IMR-90 (cell line): ENCODE data around the gene UNC5A. TPM values are rescaled to one million over a fixed set of nuclear protein-coding genes. Genes with fewer than 3 reads are reported as not detected.

ENCODE experiments used
- ATAC-seq: fragments of 200-7000 bp; cut with Tn5 transposase; 2 replicates; pipeline ENCODE4 v1.9.1; 2020; ENCODE audit warnings: low read depth, mild to moderate bottlenecking, moderate library complexity
- BruUV-seq: library from RNA; stranded (reverse); fragments of 400-500 nt; replicated peaks from 2 replicates; lab custom pipeline; 2021; lab: Mats Ljungman, UMichigan
- CTCF ChIA-PET: fragments of 300-600 bp; formaldehyde crosslinking; extraction: SDS; loops from one replicate; lab custom pipeline; 2021; ENCODE audit warnings: antibody characterized with exemption; lab: Yijun Ruan, JAX
- POLR2A ChIA-PET: fragments of 300-600 bp; sonication (Branson Sonifier 250); formaldehyde crosslinking; loops from one replicate; lab custom pipeline; 2022; ENCODE audit warnings: antibody characterized with exemption; ENCODE audit not compliant: unreplicated experiment; lab: Charles Lee
- DNase-seq: peaks from one replicate; pipeline ENCODE4 v3.0.0; 2013
- H2AFZ ChIP-seq: replicated peaks from 2 replicates; pipeline ENCODE3; 2013; ENCODE audit warnings: low read length, mild to moderate bottlenecking; ENCODE audit not compliant: poor library complexity
- H2AK5ac ChIP-seq: 2 replicates; pipeline ENCODE4 v1.6.1; 2013; ENCODE audit warnings: low read depth, low read length, inconsistent platforms
- H2AK9ac ChIP-seq: replicated peaks from 2 replicates; pipeline ENCODE3; 2013; ENCODE audit warnings: mild to moderate bottlenecking, low read depth, low read length, moderate library complexity; ENCODE audit not compliant: poor library complexity
- H2BK120ac ChIP-seq: 2 replicates; pipeline ENCODE4 v1.6.1; 2013; ENCODE audit warnings: low read depth, low read length, inconsistent platforms
- H2BK15ac ChIP-seq: 3 replicates; pipeline ENCODE4 v1.6.1; 2013; ENCODE audit warnings: low read depth, low read length, inconsistent platforms
- H2BK20ac ChIP-seq: 2 replicates; pipeline ENCODE4 v1.6.1; 2013; ENCODE audit warnings: low read depth, mild to moderate bottlenecking, inconsistent platforms, low read length, moderate library complexity
- H2BK5ac ChIP-seq: 2 replicates; pipeline ENCODE4 v1.6.1; 2013; ENCODE audit warnings: mild to moderate bottlenecking, low read depth, low read length, inconsistent platforms; ENCODE audit not compliant: poor library complexity, severe bottlenecking
- H3K14ac ChIP-seq: replicated peaks from 2 replicates; pipeline ENCODE4 v1.6.1; 2013; ENCODE audit warnings: low read depth, low read length, inconsistent platforms
- H3K18ac ChIP-seq: 2 replicates; pipeline ENCODE4 v1.6.1; 2013; ENCODE audit warnings: low read depth, low read length, control low read depth
- H3K23ac ChIP-seq: 2 replicates; pipeline ENCODE4 v1.6.1; 2013; ENCODE audit warnings: low read depth, low read length, inconsistent platforms
- H3K27ac ChIP-seq: 2 replicates; pipeline ENCODE4 v1.5.1; 2013; ENCODE audit warnings: mild to moderate bottlenecking, control low read depth, low read length; ENCODE audit not compliant: insufficient read depth
- H3K27me3 ChIP-seq: 2 replicates; pipeline ENCODE4 v1.6.1; 2013; ENCODE audit warnings: low read length; ENCODE audit not compliant: control insufficient read depth, insufficient read depth
- H3K36me3 ChIP-seq: 2 replicates; pipeline ENCODE4 v1.6.1; 2013; ENCODE audit warnings: low read length, mixed read lengths; ENCODE audit not compliant: control insufficient read depth, insufficient read depth
- H3K4ac ChIP-seq: 2 replicates; pipeline ENCODE4 v1.6.1; 2013; ENCODE audit warnings: low read depth, low read length, inconsistent platforms
- H3K4me1 ChIP-seq: 2 replicates; pipeline ENCODE4 v1.6.1; 2013; ENCODE audit warnings: low read length, mixed read lengths; ENCODE audit not compliant: control insufficient read depth, insufficient read depth
- H3K4me2 ChIP-seq: 2 replicates; pipeline ENCODE4 v1.6.1; 2013; ENCODE audit warnings: low read depth, mild to moderate bottlenecking, control low read depth, low read length, moderate library complexity
- H3K4me3 ChIP-seq: 2 replicates; pipeline ENCODE4 v1.5.1; 2013; ENCODE audit warnings: low read depth, mild to moderate bottlenecking, control low read depth, low read length, moderate library complexity; ENCODE audit not compliant: insufficient read depth
- H3K56ac ChIP-seq: 2 replicates; pipeline ENCODE4 v1.6.1; 2013; ENCODE audit warnings: low read length, inconsistent platforms; ENCODE audit not compliant: insufficient read depth; ENCODE audit errors: extremely low read depth
- H3K79me1 ChIP-seq, 2 experiments: 2 replicates each; pipeline ENCODE4 v1.6.1; 2013; ENCODE audit warnings: low read length in 2 of 2, inconsistent platforms in 1 of 2, low read depth in 1 of 2
- H3K9ac ChIP-seq: 2 replicates; pipeline ENCODE4 v1.6.1; 2013; ENCODE audit warnings: low read depth, low read length, control low read depth
- H3K9me1 ChIP-seq: 2 replicates; pipeline ENCODE4 v1.6.1; 2013; ENCODE audit warnings: low read length, inconsistent platforms; ENCODE audit not compliant: insufficient read depth
- H3K9me3 ChIP-seq: 2 replicates; pipeline ENCODE4 v1.6.1; 2013; ENCODE audit warnings: low read length; ENCODE audit not compliant: control insufficient read depth, insufficient read depth
- H4K20me1 ChIP-seq: 2 replicates; pipeline ENCODE4 v1.6.1; 2013; ENCODE audit warnings: low read length, inconsistent platforms; ENCODE audit not compliant: insufficient read depth
- H4K5ac ChIP-seq: 2 replicates; pipeline ENCODE4 v1.6.1; 2013; ENCODE audit warnings: mild to moderate bottlenecking, low read depth, low read length, control low read depth
- H4K8ac ChIP-seq, 2 experiments: 2 replicates each; pipeline ENCODE4 v1.6.1; 2013; ENCODE audit warnings: low read depth in 2 of 2, low read length in 2 of 2, control low read depth in 1 of 2, inconsistent platforms in 1 of 2
- H4K91ac ChIP-seq: 2 replicates; pipeline ENCODE4 v1.6.1; 2013; ENCODE audit warnings: low read depth, low read length, inconsistent platforms; ENCODE audit not compliant: insufficient read depth
- BHLHE40 ChIP-seq: fragments of 150-350 bp; IDR thresholded peaks from 2 replicates; pipeline ENCODE4 v1.6.1; 2016; ENCODE audit warnings: mild to moderate bottlenecking, low read depth, low read length
- FOS ChIP-seq: fragments of 150-350 bp; IDR thresholded peaks from 2 replicates; pipeline ENCODE4 v1.6.1; 2016; ENCODE audit warnings: low read depth, low read length
- MAFK ChIP-seq: IDR thresholded peaks from 2 replicates; pipeline ENCODE4 v1.6.1; 2012; ENCODE audit warnings: low read depth, low read length, improper control_type of control experiment
- MAZ ChIP-seq: IDR thresholded peaks from 2 replicates; pipeline ENCODE4 v1.6.1; 2012; ENCODE audit warnings: low read depth, mild to moderate bottlenecking, low read length, improper control_type of control experiment, moderate library complexity, borderline replicate concordance
- NFE2L2 ChIP-seq: fragments of 150-350 bp; IDR thresholded peaks from 2 replicates; pipeline ENCODE4 v1.6.1; 2016; ENCODE audit warnings: low read depth, mild to moderate bottlenecking, low read length
- WGBS, 2 experiments: methylation state at CpG; one replicate each; pipeline versions ENCODE4 v1.1.5 to v1.1.7; 2013; ENCODE audit warnings: missing lambda C conversion rate in 2 of 2; ENCODE audit not compliant: insufficient read length in 1 of 2; ENCODE audit errors: extremely low coverage in 2 of 2; 5-methylcytosine and 5-hydroxymethylcytosine counted together
- dilution Hi-C: fragments of 300-500 bp; cut with HindIII; formaldehyde crosslinking; loops from one replicate; pipeline ENCODE4 v1.14.3; 2018; ENCODE audit warnings: low sequenced_read_pairs; ENCODE audit not compliant: unreplicated experiment
- in situ Hi-C: fragments of 300-500 bp; cut with MboI; formaldehyde crosslinking; loops from 3 replicates; pipeline ENCODE4 v1.14.3; 2019; ENCODE audit warnings: low sequenced_read_pairs, inconsistent platforms, mixed read lengths
- intact Hi-C: fragments of 100-400 bp; cut with micrococcal nuclease; formaldehyde crosslinking; loops from 2 replicates; pipeline ENCODE4 v1.10.0; 2022
- polyA plus RNA-seq, 3 experiments: library from polyadenylated mRNA; depleted of rRNA; stranded (reverse); fragments of >200 nt; gene quantifications; 2 replicates each; pipeline ENCODE4 v1.2.3, GENCODE V29; 2012; ENCODE audit warnings: low replicate concordance in 1 of 3
- total RNA-seq: library from RNA; depleted of rRNA; stranded (reverse); fragments of >200 nt; gene quantifications from 2 replicates; pipeline ENCODE4 v1.2.3, GENCODE V29; 2012
- TF ChIP-seq, protein P1 (sequence below): conservative IDR thresholded peaks from 2 replicates; pipeline ENCODE4 v1.5.1; 2012; ENCODE audit warnings: mild to moderate bottlenecking, low read depth, low read length, improper control_type of control experiment

The UNC5A gene
- total and polyA plus RNA-seq, 2 of the 4 experiments (the other 2 are of a cell fraction) = not detected

DNA sequence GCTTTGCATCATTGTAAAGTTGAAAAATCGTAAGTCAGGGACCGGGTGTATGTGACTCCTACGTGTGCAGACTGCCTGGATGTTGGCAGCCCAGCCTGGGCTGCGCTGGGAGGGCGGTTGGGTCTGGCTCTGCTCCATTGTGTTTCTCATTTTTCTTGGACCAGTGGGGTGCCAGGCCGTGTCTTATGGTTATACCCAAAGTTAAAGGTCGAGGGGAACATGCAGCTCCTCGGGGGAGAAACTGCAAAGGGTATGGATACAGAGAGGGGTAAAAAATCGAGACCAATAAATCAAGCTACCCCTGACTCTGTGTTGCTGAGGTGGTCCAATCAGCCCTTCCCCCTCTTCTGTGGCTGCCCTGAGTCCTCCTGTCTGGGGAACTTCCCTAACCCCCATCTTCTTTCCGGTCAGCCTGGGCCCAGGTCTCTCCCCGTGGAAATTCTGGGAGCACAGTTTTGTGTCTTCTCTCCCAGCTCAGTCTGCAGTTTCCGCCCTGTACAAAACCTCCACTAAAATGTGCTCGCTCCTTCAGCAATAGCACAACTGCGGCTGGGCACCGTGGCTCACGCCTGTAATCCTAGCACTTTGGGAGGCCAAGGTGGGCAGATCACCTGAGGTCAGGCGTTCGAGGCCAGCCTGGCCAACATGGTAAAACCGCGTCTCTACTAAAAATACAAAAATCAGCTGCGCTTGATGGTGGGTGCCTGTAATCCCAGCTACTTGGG is 34.1 kb upstream of the UNC5A start:
- Histone ChIP-seq H4K8ac (no peak overlapping the region), H3K9me3 (peaks cover 2% of the 10 kb centered on the region; the same call in 1 of the 2 replicates), H2BK15ac (no peak overlapping the region), H4K91ac (no peak overlapping the region), H2BK120ac (no peak overlapping the region), H3K36me3 (no peaks in the 10 kb centered on the region), H3K4me2 (no peak overlapping the region), H3K18ac (no peak overlapping the region), H2AFZ (no peak overlapping the region), H3K9me1 (no peaks in the 10 kb centered on the region), H2BK5ac (no peak overlapping the region), H3K27me3 (peaks cover 51% of the 10 kb centered on the region), H2AK5ac (no peak overlapping the region), H3K4me1 (no peaks in the 10 kb centered on the region), H3K56ac (no peak overlapping the region), H3K4me3 (no peak overlapping the region), H3K79me1 (no peaks in the 10 kb centered on the region), H2BK20ac (no peak overlapping the region), H2AK9ac (no peak overlapping the region), H3K27ac (no peak overlapping the region), H3K14ac (no peak overlapping the region), H3K23ac (no peak overlapping the region), H3K9ac (no peak overlapping the region), H3K4ac (no peak overlapping the region), H4K20me1 (no peaks in the 10 kb centered on the region; the same call in 1 of the 2 replicates), H4K5ac (no peak overlapping the region)
- 83% methylated on average over 1 of the region's 21 CpGs; no CpG with 5 or more reads in 1 of the 2 experiments for WGBS, 2 experiments
- ChIA-PET CTCF (no interaction called here), POLR2A (no interaction called here)
- DNase-seq = no peak
- no TSS peak for BruUV-seq
- intact Hi-C loops = no loop called here
- ATAC-seq = no peak
- dilution Hi-C loops = no loop called here
- in situ Hi-C loops = no loop called here
- TF ChIP-seq NFE2L2 (no peak), MAZ (no peak), BHLHE40 (no peak), FOS (no peak), MAFK (no peak)
- TF ChIP-seq, protein P1, sequence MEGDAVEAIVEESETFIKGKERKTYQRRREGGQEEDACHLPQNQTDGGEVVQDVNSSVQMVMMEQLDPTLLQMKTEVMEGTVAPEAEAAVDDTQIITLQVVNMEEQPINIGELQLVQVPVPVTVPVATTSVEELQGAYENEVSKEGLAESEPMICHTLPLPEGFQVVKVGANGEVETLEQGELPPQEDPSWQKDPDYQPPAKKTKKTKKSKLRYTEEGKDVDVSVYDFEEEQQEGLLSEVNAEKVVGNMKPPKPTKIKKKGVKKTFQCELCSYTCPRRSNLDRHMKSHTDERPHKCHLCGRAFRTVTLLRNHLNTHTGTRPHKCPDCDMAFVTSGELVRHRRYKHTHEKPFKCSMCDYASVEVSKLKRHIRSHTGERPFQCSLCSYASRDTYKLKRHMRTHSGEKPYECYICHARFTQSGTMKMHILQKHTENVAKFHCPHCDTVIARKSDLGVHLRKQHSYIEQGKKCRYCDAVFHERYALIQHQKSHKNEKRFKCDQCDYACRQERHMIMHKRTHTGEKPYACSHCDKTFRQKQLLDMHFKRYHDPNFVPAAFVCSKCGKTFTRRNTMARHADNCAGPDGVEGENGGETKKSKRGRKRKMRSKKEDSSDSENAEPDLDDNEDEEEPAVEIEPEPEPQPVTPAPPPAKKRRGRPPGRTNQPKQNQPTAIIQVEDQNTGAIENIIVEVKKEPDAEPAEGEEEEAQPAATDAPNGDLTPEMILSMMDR = no peak
